HEK293 (cell line): Measurements from ENCODE around the gene COL5A2.

Source experiments
- CTCF ChIP-seq: fragments of 450-650 bp; formaldehyde crosslinking; IDR thresholded peaks from 2 replicates; pipeline ENCODE4 v1.5.1; 2016; ENCODE audit warnings: missing biosample characterization, missing genetic modification characterization
- ZBTB11 ChIP-seq: fragments of 450-650 bp; formaldehyde crosslinking; conservative IDR thresholded peaks from 2 replicates; pipeline ENCODE4 v1.5.1; 2016; ENCODE audit warnings: low read depth, missing biosample characterization, missing genetic modification characterization
- ZNF311 ChIP-seq: fragments of 450-650 bp; formaldehyde crosslinking; IDR thresholded peaks from 2 replicates; pipeline ENCODE4 v1.5.1; 2017; ENCODE audit warnings: missing biosample characterization, missing genetic modification characterization, borderline replicate concordance
- ZNF785 ChIP-seq: fragments of 450-650 bp; formaldehyde crosslinking; IDR thresholded peaks from 2 replicates; pipeline ENCODE4 v1.5.1; 2016; ENCODE audit warnings: missing biosample characterization, missing genetic modification characterization

GRCh38 chr2:189153619-189154018 is 25.9 kb downstream of the COL5A2 start:
- TF ChIP-seq CTCF (tag by site-specific recombination) (no peak), ZNF785 (tag by site-specific recombination) (no peak), ZBTB11 (tag by site-specific recombination) (no peak), ZNF311 (tag by site-specific recombination) (no peak)
